Measurements from ENCODE around the gene ACTL8.

The ACTL8 gene

DNA sequence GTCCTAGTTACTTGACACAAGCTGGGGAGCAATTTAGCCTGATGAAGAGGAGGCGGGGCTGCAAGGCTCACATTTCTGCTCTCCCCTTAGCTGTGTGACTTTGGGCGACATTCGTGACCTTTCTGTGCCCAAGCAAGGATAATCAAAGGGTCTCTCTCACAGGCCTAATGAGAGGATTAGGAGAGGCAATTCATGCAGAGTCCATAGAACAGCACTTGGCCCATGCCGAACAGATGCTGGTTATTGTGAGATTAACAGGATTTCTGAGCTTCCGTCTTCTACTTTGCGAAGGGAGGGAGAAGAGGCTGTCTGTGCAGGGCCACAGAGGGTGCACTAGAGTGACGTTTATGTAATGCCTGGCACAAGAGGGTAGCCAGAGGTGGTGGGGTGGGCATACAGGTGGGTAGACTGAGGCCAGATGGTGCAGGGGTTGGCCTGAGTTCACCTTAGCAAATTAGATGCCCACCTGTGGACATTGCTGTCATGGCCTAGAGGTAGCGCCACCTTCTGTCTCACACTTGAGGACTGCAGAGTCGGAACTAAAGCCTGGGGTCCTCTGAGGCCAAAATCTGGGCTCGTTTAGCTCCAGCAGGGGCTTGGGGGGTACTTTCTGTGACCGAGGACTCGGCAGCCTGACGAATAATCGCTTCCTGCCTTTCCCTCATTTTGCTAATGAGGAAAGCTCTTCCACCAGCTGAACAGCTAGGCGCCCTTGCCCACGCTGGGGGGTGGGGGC is 18.6 kb downstream of the ACTL8 start:
- TF ChIP-seq MYC (IDR thresholded peaks at IDR 0.05; ENCODE audit: low read depth, low read length) (no peak), POLR2A (IDR thresholded peaks at IDR 0.05; ENCODE audit: extremely low read depth, insufficient read length) (no peak)
- TF ChIP-seq, protein P1, sequence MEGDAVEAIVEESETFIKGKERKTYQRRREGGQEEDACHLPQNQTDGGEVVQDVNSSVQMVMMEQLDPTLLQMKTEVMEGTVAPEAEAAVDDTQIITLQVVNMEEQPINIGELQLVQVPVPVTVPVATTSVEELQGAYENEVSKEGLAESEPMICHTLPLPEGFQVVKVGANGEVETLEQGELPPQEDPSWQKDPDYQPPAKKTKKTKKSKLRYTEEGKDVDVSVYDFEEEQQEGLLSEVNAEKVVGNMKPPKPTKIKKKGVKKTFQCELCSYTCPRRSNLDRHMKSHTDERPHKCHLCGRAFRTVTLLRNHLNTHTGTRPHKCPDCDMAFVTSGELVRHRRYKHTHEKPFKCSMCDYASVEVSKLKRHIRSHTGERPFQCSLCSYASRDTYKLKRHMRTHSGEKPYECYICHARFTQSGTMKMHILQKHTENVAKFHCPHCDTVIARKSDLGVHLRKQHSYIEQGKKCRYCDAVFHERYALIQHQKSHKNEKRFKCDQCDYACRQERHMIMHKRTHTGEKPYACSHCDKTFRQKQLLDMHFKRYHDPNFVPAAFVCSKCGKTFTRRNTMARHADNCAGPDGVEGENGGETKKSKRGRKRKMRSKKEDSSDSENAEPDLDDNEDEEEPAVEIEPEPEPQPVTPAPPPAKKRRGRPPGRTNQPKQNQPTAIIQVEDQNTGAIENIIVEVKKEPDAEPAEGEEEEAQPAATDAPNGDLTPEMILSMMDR (IDR thresholded peaks at IDR 0.05; ENCODE audit: low read depth, low read length), result no peak
- TF ChIP-seq, protein P2, sequence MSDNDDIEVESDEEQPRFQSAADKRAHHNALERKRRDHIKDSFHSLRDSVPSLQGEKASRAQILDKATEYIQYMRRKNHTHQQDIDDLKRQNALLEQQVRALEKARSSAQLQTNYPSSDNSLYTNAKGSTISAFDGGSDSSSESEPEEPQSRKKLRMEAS (IDR thresholded peaks at IDR 0.05; ENCODE audit: low read depth, low read length), result no peak
- H3K4me3 ChIP-seq (ENCODE audit: low read depth, low read length), result no peak overlapping the region
- no peak for DNase-seq (ENCODE audit: low read depth)

DNA sequence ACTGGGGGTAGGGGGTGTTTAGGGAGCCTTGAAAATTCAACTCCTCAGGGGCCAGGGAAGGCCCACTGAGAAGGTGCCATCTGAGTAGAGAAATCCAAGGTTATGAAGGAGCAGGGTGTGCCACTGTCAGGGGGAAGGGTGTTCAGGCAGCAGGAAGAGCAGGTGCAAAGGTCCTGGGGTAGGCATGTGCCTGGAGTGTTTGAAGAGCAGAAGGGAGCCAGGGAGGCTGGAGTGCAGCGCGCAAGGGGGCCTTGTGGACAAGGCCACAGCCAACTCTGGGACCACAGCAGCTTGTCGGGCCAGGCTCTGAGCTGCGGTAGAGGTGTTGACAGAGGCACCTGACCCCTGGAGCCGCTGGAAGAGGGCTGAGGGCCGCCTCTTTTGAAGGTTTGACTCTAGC is 19.3 kb downstream of the ACTL8 start:
- TF ChIP-seq MYC (IDR thresholded peaks at IDR 0.05; ENCODE audit: low read depth, low read length) (no peak), POLR2A (IDR thresholded peaks at IDR 0.05; ENCODE audit: extremely low read depth, insufficient read length) (no peak)
- TF ChIP-seq, protein P1 (IDR thresholded peaks at IDR 0.05; ENCODE audit: low read depth, low read length), result no peak
- TF ChIP-seq, protein P2 (IDR thresholded peaks at IDR 0.05; ENCODE audit: low read depth, low read length), result no peak
- DNase-seq (ENCODE audit: low read depth), result no peak

DNA sequence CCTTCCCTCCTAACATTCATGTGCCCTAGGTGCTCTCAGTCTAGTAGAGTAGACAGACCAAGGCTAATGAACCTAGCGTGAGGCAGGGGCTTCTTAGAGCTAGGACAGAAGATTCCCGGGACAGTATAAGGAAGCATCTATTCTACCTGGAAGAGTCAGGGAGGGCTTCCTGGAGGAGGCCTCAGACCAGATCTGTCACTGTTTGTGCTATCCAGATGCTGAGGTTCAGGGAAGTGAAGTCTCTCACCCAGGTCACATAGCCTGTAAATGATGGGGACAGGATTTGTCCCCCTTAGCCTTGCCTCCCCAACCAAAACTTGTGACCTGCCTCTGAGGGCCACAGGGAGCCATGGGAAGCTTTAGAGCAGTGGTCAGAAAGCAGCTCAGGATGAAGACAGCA is 20.7 kb downstream of the ACTL8 start:
- DNase-seq (ENCODE audit: low read depth), result no peak
- no peak overlapping the region for H3K4me3 ChIP-seq (ENCODE audit: low read depth, low read length)
- TF ChIP-seq, protein P1 (IDR thresholded peaks at IDR 0.05; ENCODE audit: low read depth, low read length), result no peak

More for the DNA sequence above, 19.3 kb downstream of the ACTL8 start:
- H3K4me3 ChIP-seq (ENCODE audit: low read depth, low read length), result no peak overlapping the region

DNA sequence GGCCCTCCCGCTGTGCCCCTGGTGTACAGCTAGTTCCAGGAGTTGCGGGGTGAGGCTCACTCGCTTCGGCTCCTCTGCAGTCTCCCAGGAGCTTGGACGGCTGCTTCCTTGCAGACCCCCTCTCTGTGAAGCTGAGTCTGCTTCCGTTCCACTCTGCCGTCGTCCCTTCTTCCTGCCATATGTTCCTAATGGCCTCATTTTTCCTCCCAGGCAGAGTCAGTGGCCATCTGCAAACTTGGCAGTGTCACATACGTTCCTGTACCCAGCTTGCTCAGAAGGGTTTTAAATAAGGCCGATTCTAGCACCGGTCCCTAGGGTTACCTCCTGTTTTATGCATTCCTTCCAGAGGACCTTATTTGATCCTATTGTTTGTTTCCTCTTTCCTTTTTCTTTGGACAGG is 21.3 kb downstream of the ACTL8 start:
- no peak for DNase-seq (ENCODE audit: low read depth)
- no peak overlapping the region for H3K4me3 ChIP-seq (ENCODE audit: low read depth, low read length)

DNA sequence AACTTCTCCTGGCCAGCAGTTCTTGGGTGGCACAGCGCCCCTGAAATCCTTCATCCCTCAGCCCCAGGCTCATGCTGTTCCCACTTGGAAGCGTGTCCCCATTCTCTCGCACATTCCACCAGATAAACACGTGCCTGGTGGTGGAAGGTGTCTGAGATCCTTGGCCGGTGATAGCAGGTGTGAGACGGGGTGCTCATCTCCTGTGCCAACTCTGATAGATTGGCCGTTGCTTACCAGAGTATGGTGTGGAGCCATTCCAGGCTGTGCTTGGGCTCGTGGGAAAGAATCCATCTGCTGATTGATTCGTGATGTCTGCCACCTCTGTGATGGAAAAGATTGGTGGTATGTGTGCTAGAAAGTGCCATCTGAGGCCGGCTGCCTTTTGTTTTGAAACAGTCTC is 22.2 kb downstream of the ACTL8 start:
- TF ChIP-seq, protein P2 (IDR thresholded peaks at IDR 0.05; ENCODE audit: low read depth, low read length), result no peak
- TF ChIP-seq POLR2A (IDR thresholded peaks at IDR 0.05; ENCODE audit: extremely low read depth, insufficient read length) (no peak), MYC (IDR thresholded peaks at IDR 0.05; ENCODE audit: low read depth, low read length) (no peak)
- TF ChIP-seq, protein P1 (IDR thresholded peaks at IDR 0.05; ENCODE audit: low read depth, low read length), result no peak
- DNase-seq (ENCODE audit: low read depth), result no peak
- no peak overlapping the region for H3K4me3 ChIP-seq (ENCODE audit: low read depth, low read length)

More for the DNA sequence above, 21.3 kb downstream of the ACTL8 start:
- TF ChIP-seq, protein P1 (IDR thresholded peaks at IDR 0.05; ENCODE audit: low read depth, low read length), result no peak
- TF ChIP-seq POLR2A (IDR thresholded peaks at IDR 0.05; ENCODE audit: extremely low read depth, insufficient read length), result no peak
- TF ChIP-seq, protein P2 (IDR thresholded peaks at IDR 0.05; ENCODE audit: low read depth, low read length), result no peak
- no peak for TF ChIP-seq MYC (IDR thresholded peaks at IDR 0.05; ENCODE audit: low read depth, low read length)
